Measurements from ENCODE around the gene AVPR2.

Gene AVPR2

DNA sequence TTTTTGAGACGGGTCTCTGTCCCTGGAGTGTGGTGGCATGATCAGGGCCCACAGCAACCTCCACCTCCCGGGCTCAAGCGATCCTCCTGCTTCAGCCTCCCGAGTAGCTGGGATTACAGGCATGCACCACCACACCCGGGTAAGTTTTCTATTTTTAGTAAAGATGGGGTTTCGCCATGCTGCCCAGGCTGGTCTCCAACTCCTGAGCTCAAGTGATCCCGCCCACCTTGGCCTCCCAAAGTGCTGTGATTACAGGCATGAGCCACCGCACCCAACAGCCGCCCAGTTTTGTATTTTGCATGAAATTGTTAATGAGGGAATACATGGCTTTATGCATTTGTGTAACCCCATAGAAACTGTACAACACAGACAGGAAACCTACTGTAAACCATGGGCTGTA is 24.4 kb downstream of the AVPR2 start:
- H3K4me3 ChIP-seq (ENCODE audit: low read depth, low read length): no peak overlapping the region
- TF ChIP-seq, protein P1, sequence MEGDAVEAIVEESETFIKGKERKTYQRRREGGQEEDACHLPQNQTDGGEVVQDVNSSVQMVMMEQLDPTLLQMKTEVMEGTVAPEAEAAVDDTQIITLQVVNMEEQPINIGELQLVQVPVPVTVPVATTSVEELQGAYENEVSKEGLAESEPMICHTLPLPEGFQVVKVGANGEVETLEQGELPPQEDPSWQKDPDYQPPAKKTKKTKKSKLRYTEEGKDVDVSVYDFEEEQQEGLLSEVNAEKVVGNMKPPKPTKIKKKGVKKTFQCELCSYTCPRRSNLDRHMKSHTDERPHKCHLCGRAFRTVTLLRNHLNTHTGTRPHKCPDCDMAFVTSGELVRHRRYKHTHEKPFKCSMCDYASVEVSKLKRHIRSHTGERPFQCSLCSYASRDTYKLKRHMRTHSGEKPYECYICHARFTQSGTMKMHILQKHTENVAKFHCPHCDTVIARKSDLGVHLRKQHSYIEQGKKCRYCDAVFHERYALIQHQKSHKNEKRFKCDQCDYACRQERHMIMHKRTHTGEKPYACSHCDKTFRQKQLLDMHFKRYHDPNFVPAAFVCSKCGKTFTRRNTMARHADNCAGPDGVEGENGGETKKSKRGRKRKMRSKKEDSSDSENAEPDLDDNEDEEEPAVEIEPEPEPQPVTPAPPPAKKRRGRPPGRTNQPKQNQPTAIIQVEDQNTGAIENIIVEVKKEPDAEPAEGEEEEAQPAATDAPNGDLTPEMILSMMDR (IDR thresholded peaks at IDR 0.05; ENCODE audit: low read depth, low read length): no peak

- TF ChIP-seq, protein P1 (IDR thresholded peaks at IDR 0.05; ENCODE audit: low read depth, low read length): no peak
- H3K4me3 ChIP-seq (ENCODE audit: low read depth, low read length): no peak overlapping the region
These were observed 25.1 kb downstream of the AVPR2 start for GRCh38 chrX:153929576-153929975.

GRCh38 chrX:153930011-153930910 is 25.8 kb downstream of the AVPR2 start:
- TF ChIP-seq, protein P1 (IDR thresholded peaks at IDR 0.05; ENCODE audit: low read depth, low read length): no peak
- H3K4me3 ChIP-seq (ENCODE audit: low read depth, low read length): no peak overlapping the region

GRCh38 chrX:153931151-153931550 is 26.7 kb downstream of the AVPR2 start:
- TF ChIP-seq, protein P1 (IDR thresholded peaks at IDR 0.05; ENCODE audit: low read depth, low read length): no peak
- H3K4me3 ChIP-seq (ENCODE audit: low read depth, low read length): no peak overlapping the region

DNA sequence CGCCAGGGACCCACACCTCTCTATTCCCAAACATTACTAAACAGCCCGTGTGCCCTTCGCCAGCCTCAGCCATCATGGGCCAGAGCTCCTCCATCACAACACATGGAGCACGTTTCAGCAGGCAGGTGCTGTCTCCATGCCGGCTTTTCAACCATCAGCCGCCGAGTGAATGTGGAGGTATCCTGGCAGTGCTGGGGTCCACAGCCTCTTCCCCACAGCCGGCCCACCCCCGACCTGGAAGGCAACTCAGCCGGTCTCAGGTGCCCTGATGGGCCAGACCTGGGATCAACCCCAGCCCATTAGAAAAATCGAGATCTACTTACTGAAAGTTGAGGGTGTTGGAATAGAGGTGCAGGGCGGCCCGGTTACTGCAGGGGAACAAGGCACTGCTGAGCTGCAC is 27.3 kb downstream of the AVPR2 start:
- TF ChIP-seq, protein P1 (IDR thresholded peaks at IDR 0.05; ENCODE audit: low read depth, low read length): no peak
- H3K4me3 ChIP-seq (ENCODE audit: low read depth, low read length): no peak overlapping the region

DNA sequence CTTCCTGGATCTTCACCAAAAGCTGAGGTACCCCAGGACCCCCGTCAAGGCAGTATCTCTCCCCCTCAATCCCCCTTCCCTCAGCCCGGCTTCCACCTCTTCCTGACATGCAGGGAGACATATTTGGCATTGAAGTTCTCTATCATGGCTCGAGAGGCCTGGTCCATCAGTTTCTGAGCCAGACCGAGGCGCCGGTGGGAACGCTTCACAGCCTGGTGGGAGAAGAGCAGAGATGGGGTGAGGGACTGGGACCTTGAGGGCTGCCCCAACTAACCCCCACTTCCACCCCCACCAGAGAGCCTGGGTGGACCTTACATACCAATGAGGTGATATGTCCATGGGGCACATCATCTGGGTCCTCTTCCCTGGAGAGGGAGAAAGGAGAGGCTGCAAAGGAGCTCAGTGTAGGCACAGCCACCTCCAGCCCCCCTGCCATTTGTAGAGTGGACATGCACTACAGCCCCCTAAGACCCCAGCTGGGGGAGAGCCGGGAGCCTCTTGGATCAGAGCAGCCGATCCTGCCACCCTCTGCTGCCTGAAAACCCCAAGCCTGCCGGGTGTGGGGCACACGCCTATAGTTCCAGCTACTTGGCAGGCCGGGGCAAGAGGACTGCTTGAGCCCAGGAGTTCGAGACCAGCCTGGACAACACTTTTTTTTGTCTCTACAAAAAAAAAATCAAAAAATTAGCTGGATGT is 27.9 kb downstream of the AVPR2 start:
- TF ChIP-seq, protein P1 (IDR thresholded peaks at IDR 0.05; ENCODE audit: low read depth, low read length): no peak
- no peak overlapping the region for H3K4me3 ChIP-seq (ENCODE audit: low read depth, low read length)

- TF ChIP-seq, protein P1 (IDR thresholded peaks at IDR 0.05; ENCODE audit: low read depth, low read length): no peak
- peak overlapping the region; percentile 82 for H3K4me3 ChIP-seq (ENCODE audit: low read depth, low read length)
These were observed 29.3 kb downstream of the AVPR2 start for GRCh38 chrX:153933748-153934147.

Data from WI38 (cell line).